ENCODE results near the gene AGAP1.

GRCh38 chr2:235926229-235926628 lies 432.4 kb downstream of the AGAP1 start:
- TF ChIP-seq POLR2A (IDR thresholded peaks at IDR 0.05) = no peak
- TF ChIP-seq CTCF (IDR thresholded peaks at IDR 0.05) = no peak
